ENCODE data around the gene ACTL10. TPM values are rescaled to one million over a fixed set of nuclear protein-coding genes. Genes with fewer than 3 reads are reported as not detected.
A peak's percentile ranks its signal among the peaks of the same experiment; 100 is the strongest.

ACTL10 gene
- total and polyA plus RNA-seq, 2 experiments from 2014 or later = 0.71 to 1.9 TPM

DNA sequence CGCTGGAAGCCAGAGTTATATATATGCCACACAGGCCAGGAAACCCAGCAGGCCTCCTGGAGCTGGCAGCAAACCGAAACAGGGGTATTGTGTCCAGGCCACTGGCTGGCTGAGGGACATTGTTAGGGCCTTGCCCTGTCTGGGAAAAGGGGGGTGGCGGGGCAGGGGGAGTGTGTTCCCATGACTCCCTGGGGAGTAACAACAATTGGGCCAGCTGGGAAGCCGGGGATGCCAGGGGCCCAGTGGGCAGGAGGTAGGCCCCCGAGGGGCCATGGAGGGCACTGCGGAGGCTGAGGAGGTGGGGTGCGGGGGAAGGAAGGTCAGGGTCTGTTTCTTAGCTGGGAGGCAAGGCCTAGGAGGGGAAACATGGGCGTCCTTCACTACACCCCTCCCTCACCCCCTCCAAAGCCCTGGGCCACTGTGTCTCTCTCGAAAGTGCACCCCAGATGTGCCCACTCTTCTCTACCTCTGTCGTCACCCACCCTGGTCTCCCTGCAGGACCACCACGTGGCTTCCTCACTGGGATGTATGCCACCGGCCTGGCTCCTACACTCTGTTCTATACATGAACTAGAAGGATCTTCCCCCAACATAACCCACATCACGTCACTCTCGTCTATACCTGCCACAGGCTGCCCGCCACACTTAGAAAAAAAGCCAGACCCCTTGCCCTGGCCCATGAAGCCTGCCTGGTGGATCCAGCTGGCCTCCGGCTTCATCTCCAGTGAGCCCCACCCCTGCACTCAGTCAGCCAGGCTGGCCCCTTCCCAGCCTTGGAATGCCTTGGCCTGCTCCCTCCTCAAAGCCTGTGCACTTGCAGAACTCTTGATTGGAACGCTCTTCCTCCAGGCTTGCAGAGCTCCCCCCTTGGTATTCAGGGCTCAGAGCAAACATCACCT is 27.2 kb downstream of the ACTL10 start (continued):
- TF ChIP-seq EZH2phosphoT487 (IDR thresholded peaks at IDR 0.05; ENCODE audit: unreplicated experiment) (no peak), ZNF114 (CRISPR knock-in tag; IDR thresholded peaks at IDR 0.05) (no peak), STAT1 (IDR thresholded peaks at IDR 0.05; ENCODE audit: unreplicated experiment) (no peak), EZH2 (IDR thresholded peaks at IDR 0.05; ENCODE audit: low read depth, unreplicated experiment) (no peak), JUNB (IDR thresholded peaks at IDR 0.05; ENCODE audit: unreplicated experiment) (no peak)
- TF ChIP-seq, protein P1, sequence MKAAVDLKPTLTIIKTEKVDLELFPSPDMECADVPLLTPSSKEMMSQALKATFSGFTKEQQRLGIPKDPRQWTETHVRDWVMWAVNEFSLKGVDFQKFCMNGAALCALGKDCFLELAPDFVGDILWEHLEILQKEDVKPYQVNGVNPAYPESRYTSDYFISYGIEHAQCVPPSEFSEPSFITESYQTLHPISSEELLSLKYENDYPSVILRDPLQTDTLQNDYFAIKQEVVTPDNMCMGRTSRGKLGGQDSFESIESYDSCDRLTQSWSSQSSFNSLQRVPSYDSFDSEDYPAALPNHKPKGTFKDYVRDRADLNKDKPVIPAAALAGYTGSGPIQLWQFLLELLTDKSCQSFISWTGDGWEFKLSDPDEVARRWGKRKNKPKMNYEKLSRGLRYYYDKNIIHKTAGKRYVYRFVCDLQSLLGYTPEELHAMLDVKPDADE (IDR thresholded peaks at IDR 0.05) = no peak
- TF ChIP-seq, protein P2, sequence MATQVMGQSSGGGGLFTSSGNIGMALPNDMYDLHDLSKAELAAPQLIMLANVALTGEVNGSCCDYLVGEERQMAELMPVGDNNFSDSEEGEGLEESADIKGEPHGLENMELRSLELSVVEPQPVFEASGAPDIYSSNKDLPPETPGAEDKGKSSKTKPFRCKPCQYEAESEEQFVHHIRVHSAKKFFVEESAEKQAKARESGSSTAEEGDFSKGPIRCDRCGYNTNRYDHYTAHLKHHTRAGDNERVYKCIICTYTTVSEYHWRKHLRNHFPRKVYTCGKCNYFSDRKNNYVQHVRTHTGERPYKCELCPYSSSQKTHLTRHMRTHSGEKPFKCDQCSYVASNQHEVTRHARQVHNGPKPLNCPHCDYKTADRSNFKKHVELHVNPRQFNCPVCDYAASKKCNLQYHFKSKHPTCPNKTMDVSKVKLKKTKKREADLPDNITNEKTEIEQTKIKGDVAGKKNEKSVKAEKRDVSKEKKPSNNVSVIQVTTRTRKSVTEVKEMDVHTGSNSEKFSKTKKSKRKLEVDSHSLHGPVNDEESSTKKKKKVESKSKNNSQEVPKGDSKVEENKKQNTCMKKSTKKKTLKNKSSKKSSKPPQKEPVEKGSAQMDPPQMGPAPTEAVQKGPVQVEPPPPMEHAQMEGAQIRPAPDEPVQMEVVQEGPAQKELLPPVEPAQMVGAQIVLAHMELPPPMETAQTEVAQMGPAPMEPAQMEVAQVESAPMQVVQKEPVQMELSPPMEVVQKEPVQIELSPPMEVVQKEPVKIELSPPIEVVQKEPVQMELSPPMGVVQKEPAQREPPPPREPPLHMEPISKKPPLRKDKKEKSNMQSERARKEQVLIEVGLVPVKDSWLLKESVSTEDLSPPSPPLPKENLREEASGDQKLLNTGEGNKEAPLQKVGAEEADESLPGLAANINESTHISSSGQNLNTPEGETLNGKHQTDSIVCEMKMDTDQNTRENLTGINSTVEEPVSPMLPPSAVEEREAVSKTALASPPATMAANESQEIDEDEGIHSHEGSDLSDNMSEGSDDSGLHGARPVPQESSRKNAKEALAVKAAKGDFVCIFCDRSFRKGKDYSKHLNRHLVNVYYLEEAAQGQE (IDR thresholded peaks at IDR 0.05; ENCODE audit: unreplicated experiment) = no peak

DNA sequence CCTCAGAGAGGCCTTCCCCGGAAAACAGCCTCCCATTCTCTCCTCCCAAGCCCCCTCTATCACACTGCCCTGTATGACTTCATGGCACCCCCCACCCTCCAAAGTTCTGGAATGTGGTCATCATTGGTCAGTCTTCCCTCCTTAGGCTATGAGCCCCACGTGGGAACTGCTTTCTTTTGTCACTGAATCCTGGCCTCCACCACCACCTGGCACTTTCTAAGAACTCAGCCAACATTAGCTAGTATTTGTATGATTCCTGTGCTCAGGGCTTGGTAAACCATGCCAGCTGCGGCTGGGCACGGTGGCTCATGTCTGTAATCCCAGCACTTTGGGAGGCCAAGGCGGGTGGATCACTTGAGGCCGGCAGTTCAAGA is 27.9 kb downstream of the ACTL10 start:
- Histone ChIP-seq H3K9me2 (ENCODE audit: insufficient read depth) (no peaks in the 10 kb centered on the region), H3F3A (replicated peaks; ENCODE audit: low read depth) (no peaks in the 10 kb centered on the region), H3K27ac (ENCODE audit: low read depth) (no peak overlapping the region), H3K4me1 (ENCODE audit: insufficient read depth) (peaks cover 7% of the 10 kb centered on the region), H3K36me3 (ENCODE audit: insufficient read depth) (no peaks in the 10 kb centered on the region), H3K27me3 (ENCODE audit: insufficient read depth) (no peaks in the 10 kb centered on the region), H2AFZ (peak overlapping the region; percentile 80), H3K4me3 (no peak overlapping the region), H4K20me1 (replicated peaks; ENCODE audit: insufficient read depth) (no peaks in the 10 kb centered on the region), H3K4me2 (no peak overlapping the region), H3K79me2 (replicated peaks; ENCODE audit: insufficient read depth) (no peaks in the 10 kb centered on the region)
- Mint-ChIP-seq H3K36me3 (ENCODE audit: low read depth) (peaks cover 10% of the 10 kb centered on the region), H3K27me3 (ENCODE audit: insufficient read depth, low read depth, poor library complexity) (peaks cover 15% of the 10 kb centered on the region), H3K27ac (peak overlapping the region; percentile 2; the same call in 1 of the 2 replicates), H3K4me3 (no peak overlapping the region), H3K9me3 (peaks cover 21% of the 10 kb centered on the region), H3K4me1 (peaks cover 18% of the 10 kb centered on the region)
- TF ChIP-seq STAT1 (IDR thresholded peaks at IDR 0.05; ENCODE audit: unreplicated experiment) = no peak
- no peak for TF ChIP-seq POLR2AphosphoS5 (IDR thresholded peaks at IDR 0.05; ENCODE audit: low read depth)
- TF ChIP-seq, protein P2 (IDR thresholded peaks at IDR 0.05; ENCODE audit: unreplicated experiment) = no peak
- TF ChIP-seq EZH2 (IDR thresholded peaks at IDR 0.05; ENCODE audit: low read depth, unreplicated experiment) = no peak
- no peak for TF ChIP-seq ZNF114 (CRISPR knock-in tag; IDR thresholded peaks at IDR 0.05)
- no peak for TF ChIP-seq JUNB (IDR thresholded peaks at IDR 0.05; ENCODE audit: unreplicated experiment)
- no peak for TF ChIP-seq NANOG (IDR thresholded peaks at IDR 0.05; ENCODE audit: borderline replicate concordance)
- no peak for TF ChIP-seq ZNF331 (CRISPR knock-in tag; IDR thresholded peaks at IDR 0.05; ENCODE audit: low read depth)
- DNase-seq (ENCODE audit: low spot score) (no peak), ATAC-seq (no peak)

Measured in GM23338 (cell line).